Gastrocnemius medialis (tissue), 4 donors: Measurements from ENCODE around the gene PTGDR2.

Experiments
- CTCF ChIP-seq, 5 experiments: fragments of 450-650 bp in 3 of 5; fragments of 200-600 bp in 2 of 5; sonication (generic) in 2 of 5; IDR thresholded peaks in 4 of 5; conservative IDR thresholded peaks in 1 of 5; 1 replicate in 4 of 5; 2 replicates in 1 of 5; pipeline ENCODE4 v1.5.1; 2016 to 2019; ENCODE audit warnings: antibody characterized with exemption in 5 of 5, mild to moderate bottlenecking in 3 of 5, moderate library complexity in 3 of 5
- POLR2A ChIP-seq, 2 donors: fragments of 450-650 bp; IDR thresholded peaks; one replicate each; pipeline ENCODE4 v1.6.1; 2017; ENCODE audit warnings: antibody characterized with exemption in 2 of 2, mild to moderate bottlenecking in 2 of 2, moderate library complexity in 2 of 2

GRCh38 chr11:60845338-60845737, 10.4 kb downstream of the PTGDR2 start:
- TF ChIP-seq CTCF (IDR thresholded peaks at IDR 0.05 in 4 of 5, conservative IDR thresholded peaks at IDR 0.05 in 1 of 5) (no peak), POLR2A (IDR thresholded peaks at IDR 0.05) (no peak)
